ENCODE measurements around the gene HTT.

Gene HTT

GRCh38 chr4:3074078-3074845 lies at the start of gene HTT, which contains the start of gene HTT-AS:
Gene HTT (plus strand): TSS chr4:3074681. CDS start chr4:3074826, 145 bp downstream.
Gene HTT-AS (minus strand): TSS chr4:3074538.
- peak; percentile 91 for DNase-seq (ENCODE audit: low read depth, low spot score)

- no peak for DNase-seq (ENCODE audit: low read depth, low spot score)
Measured at GRCh38 chr4:3025881-3026280, 48.6 kb upstream of the HTT start.

- DNase-seq (ENCODE audit: low read depth, low spot score): no peak
Measured at GRCh38 chr4:3026540-3026939, 47.9 kb upstream of the HTT start.

- no peak for DNase-seq (ENCODE audit: low read depth, low spot score)
Measured at GRCh38 chr4:3029464-3029863, 45.0 kb upstream of the HTT start.

GRCh38 chr4:3030566-3031356 lies 43.7 kb upstream of the HTT start:
- no peak for DNase-seq (ENCODE audit: low read depth, low spot score)

- DNase-seq (ENCODE audit: low read depth, low spot score): no peak
Measured at GRCh38 chr4:3031357-3032082, 43.0 kb upstream of the HTT start.

- DNase-seq (ENCODE audit: low read depth, low spot score): no peak
Measured at GRCh38 chr4:3034231-3034630, 40.2 kb upstream of the HTT start.

GRCh38 chr4:3035249-3035648 lies 39.2 kb upstream of the HTT start:
- no peak for DNase-seq (ENCODE audit: low read depth, low spot score)

GRCh38 chr4:3035674-3036073 lies 38.8 kb upstream of the HTT start:
- DNase-seq (ENCODE audit: low read depth, low spot score): no peak

- DNase-seq (ENCODE audit: low read depth, low spot score): no peak
Measured at GRCh38 chr4:3036131-3036952, 38.1 kb upstream of the HTT start.

- no peak for DNase-seq (ENCODE audit: low read depth, low spot score)
Measured at GRCh38 chr4:3037957-3038461, 36.5 kb upstream of the HTT start.

GRCh38 chr4:3039706-3040366 lies 34.6 kb upstream of the HTT start:
- DNase-seq (ENCODE audit: low read depth, low spot score): no peak

GRCh38 chr4:3040452-3041191 lies 33.9 kb upstream of the HTT start:
- no peak for DNase-seq (ENCODE audit: low read depth, low spot score)

GRCh38 chr4:3041192-3042142 lies 33.0 kb upstream of the HTT start:
- no peak for DNase-seq (ENCODE audit: low read depth, low spot score)

GRCh38 chr4:3042226-3042625 lies 32.3 kb upstream of the HTT start:
- no peak for DNase-seq (ENCODE audit: low read depth, low spot score)

- no peak for DNase-seq (ENCODE audit: low read depth, low spot score)
Measured at GRCh38 chr4:3043282-3044020, 31.0 kb upstream of the HTT start.

- peak; percentile 21 for DNase-seq (ENCODE audit: low read depth, low spot score)
Measured at GRCh38 chr4:3044870-3045819, 29.3 kb upstream of the HTT start.

All from brain pericyte (primary cell).